HG02938 (cell line): ENCODE data around the gene IMPG2.

Source experiments
- ATAC-seq: cut with Tn5 transposase; IDR thresholded peaks from one replicate; pipeline ENCODE4 v1.9.1; 2021; ENCODE audit warnings: mild to moderate bottlenecking, moderate library complexity; ENCODE audit not compliant: unreplicated experiment

IMPG2 gene

GRCh38 chr3:101189176-101189575 lies 131.2 kb downstream of the IMPG2 start:
- no peak for ATAC-seq

DNA sequence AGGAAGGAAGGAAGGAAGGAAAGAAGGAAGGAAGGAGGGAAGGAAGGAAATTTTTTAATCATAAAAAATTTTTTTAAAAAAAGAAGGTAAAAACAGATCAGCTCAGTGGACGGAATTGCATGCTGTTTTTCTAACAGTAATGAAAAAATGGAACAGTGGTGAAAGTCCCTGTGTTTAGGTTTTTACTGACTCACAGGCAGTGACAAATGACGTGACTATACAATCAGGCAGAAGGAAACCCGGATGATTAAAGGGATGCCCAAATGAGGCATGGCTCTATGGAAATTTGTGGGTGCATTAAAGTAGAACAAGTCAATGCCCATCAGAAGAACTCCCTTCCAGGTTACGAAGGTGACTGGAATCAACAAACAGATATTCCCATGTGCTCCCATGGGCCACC lies 135.0 kb downstream of the IMPG2 start:
- ATAC-seq = no peak

DNA sequence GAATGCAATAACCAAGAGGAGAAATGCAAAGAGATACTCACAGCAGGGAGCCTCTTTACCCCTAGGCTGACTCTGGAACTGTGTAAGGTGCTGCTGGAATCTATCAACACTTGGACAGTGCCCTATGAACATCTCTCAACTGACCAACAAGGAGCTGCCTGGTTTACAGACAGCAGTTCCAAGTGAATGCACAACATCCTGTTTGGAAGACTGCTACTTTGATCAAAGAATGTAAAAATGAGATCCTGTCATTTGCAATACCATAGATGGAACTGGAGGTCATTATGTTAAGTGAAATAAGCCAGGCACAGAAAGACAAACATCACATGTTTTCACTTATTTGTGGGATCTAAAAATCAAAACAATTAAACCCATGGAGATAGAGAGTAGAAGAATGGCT lies 136.3 kb downstream of the IMPG2 start:
- no peak for ATAC-seq

GRCh38 chr3:101183151-101183550 lies 137.2 kb downstream of the IMPG2 start:
- ATAC-seq = no peak

GRCh38 chr3:101182734-101183133 lies 137.6 kb downstream of the IMPG2 start:
- no peak for ATAC-seq

DNA sequence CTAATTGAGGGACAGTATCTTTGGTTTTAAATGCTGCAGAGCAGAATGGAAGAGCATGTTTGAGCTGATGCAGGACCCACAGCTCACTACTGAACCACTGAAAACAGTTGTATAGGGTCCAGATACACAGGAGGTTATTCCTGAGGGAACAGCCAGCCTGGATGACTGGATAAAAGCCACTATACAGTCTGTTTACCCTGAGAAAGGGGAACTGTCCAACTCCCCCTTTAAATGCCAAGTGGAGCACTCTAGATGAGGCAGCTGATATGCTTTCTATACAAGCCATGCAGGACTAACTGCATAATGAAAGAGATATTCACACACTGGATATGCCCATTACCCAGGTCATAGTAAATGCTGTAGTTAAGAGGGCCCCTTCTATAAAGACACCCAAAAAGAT lies 138.6 kb downstream of the IMPG2 start:
- ATAC-seq = no peak

DNA sequence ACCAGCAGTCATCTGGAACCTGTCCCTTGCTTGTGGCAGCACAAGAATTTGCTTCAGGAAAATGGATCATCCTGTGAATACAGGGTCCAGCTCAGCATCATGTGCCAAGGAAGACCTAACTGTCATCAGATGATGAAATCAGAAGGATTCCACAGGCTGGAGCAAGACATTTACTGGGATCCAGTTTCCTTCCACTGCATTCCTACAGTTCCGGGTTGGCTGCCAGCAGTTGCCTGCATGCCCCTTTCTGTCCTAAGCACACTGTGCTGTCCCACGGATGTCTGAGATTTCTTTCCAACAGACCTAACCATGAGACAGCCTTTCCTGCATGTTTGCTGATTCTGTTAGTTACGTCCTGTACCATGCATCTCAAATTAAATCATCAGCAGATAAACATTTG lies 140.7 kb downstream of the IMPG2 start:
- ATAC-seq = no peak

GRCh38 chr3:101177577-101177976 lies 142.8 kb downstream of the IMPG2 start:
- ATAC-seq = no peak
